ENCODE measurements around the gene CDK19.

GRCh38 chr6:110671447-110671846 lies 143.8 kb downstream of the CDK19 start:
- no peak for TF ChIP-seq CTCF (IDR thresholded peaks at IDR 0.05)
- no peak for TF ChIP-seq POLR2A (IDR thresholded peaks at IDR 0.05)

Measured in adrenal gland (tissue), 5 donors.